GM18502 (cell line): Measurements from ENCODE around the gene PTK6.

Source experiments
- ATAC-seq: cut with Tn5 transposase; IDR thresholded peaks from one replicate; pipeline ENCODE4 v1.9.1; 2021; ENCODE audit warnings: mild to moderate bottlenecking; ENCODE audit not compliant: unreplicated experiment, poor library complexity

The PTK6 gene

GRCh38 chr20:63497946-63498935 lies 38.9 kb downstream of the PTK6 start:
- no peak for ATAC-seq

GRCh38 chr20:63497138-63497945 lies 39.8 kb downstream of the PTK6 start:
- ATAC-seq = no peak

DNA sequence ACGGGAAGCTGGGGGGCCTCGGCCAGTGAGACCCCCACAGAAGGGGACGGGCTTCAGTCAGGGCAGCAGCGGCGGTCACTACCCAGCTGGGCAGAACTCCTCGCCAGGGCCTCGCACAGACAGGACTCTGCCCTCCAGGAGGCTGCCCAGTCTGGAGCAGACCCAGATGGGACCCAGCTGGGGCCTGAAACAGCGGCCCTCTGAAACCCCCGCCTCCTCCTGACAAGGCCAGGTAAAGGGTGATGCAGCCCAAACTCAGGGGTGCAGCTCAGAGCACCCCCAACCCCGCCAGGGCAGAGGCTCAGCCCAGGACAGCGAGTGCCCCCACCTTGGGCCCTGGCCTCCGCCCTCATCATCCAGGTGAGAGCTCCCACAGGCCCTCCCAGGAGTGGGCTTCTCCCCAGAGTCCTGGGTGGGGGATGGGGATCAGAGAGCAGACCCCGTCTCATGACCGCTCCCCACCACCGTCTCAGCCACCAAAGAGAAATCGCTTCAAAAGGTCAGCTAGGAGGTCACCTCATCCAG lies 40.5 kb downstream of the PTK6 start:
- ATAC-seq = no peak

- no peak for ATAC-seq
These were observed 41.2 kb downstream of the PTK6 start for GRCh38 chr20:63495741-63496595.

- ATAC-seq = no peak
These were observed 41.9 kb downstream of the PTK6 start for GRCh38 chr20:63495167-63495720.

- ATAC-seq = no peak
These were observed 42.6 kb downstream of the PTK6 start for GRCh38 chr20:63494420-63495166.

- no peak for ATAC-seq
These were observed 43.1 kb downstream of the PTK6 start for GRCh38 chr20:63494084-63494419.

- no peak for ATAC-seq
These were observed 43.6 kb downstream of the PTK6 start for GRCh38 chr20:63493563-63494020.

DNA sequence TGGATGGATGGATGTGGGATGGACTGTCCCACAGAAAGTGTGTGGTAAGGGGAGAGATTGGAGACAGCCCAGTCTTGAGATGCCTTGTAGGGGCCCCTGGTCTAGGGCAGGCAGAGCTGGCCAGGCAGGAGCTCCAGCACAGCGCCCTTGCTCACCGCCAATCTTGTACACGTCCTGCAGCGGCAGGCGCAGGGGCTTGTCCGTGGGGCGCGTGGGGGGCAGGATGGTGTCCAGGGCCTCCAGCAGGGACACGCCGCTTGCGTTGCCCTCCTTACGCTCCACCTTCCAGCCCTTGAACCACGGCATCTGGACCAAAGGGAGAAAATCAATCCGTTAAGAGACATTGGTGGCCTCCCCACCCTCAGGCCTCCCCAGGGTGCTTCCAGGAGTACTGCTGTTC lies 44.2 kb downstream of the PTK6 start:
- no peak for ATAC-seq

DNA sequence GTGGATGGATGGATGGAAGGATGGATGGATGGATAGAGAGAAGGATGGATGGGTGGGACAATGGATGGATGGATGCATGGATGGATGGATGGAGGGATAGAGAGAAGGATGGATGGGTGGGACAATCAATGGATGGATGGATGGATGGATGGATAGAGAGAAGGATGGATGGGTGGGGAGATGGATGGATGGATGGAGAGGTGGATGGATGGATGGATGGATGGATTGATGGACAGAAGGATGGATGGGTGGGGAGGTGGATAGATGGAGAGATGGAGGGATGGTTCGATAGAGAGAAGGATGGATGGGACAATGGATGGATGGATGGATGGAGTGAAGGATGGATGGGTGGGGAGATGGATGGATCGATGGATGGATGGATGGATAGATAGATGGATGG lies 44.7 kb downstream of the PTK6 start:
- ATAC-seq = no peak

GRCh38 chr20:63491635-63492230 lies 45.4 kb downstream of the PTK6 start:
- ATAC-seq = no peak

DNA sequence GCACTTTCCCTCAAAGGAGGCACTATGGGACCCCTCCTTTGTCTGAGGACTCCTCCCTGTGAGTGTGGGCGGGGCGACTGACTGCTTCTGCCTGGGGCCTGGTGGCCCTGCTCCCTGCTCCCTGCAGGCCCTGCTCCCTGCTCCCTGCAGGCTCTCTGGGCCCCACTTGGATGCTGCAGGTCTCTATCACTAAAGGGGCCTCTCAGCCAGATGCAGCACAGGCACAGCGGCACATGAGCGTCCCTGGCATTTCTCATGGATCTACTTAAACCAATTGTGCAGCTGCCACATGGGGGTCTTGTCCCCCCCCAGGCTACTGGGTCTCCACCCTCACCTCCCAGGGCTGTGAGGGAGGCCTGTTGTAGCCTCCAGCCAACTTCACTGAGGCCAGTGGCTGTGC lies 46.1 kb downstream of the PTK6 start:
- ATAC-seq = no peak

DNA sequence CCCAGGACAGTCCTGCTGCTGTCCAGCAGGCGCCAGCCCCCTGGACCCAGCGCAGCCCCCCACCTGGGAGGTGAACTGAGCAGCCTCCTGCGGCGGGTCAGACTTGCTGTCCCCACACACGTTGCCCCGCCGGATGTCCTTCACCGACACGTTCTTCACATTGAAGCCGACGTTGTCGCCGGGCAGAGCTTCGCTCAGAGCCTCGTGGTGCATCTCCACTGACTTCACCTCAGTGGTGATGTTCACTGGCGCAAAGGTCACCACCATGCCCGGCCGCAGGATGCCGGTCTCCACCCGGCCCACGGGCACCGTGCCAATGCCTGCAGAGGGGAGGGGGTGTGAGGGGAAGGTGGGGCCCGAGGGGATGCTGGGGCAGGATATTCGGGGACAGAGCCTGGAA lies 46.8 kb downstream of the PTK6 start:
- no peak for ATAC-seq

DNA sequence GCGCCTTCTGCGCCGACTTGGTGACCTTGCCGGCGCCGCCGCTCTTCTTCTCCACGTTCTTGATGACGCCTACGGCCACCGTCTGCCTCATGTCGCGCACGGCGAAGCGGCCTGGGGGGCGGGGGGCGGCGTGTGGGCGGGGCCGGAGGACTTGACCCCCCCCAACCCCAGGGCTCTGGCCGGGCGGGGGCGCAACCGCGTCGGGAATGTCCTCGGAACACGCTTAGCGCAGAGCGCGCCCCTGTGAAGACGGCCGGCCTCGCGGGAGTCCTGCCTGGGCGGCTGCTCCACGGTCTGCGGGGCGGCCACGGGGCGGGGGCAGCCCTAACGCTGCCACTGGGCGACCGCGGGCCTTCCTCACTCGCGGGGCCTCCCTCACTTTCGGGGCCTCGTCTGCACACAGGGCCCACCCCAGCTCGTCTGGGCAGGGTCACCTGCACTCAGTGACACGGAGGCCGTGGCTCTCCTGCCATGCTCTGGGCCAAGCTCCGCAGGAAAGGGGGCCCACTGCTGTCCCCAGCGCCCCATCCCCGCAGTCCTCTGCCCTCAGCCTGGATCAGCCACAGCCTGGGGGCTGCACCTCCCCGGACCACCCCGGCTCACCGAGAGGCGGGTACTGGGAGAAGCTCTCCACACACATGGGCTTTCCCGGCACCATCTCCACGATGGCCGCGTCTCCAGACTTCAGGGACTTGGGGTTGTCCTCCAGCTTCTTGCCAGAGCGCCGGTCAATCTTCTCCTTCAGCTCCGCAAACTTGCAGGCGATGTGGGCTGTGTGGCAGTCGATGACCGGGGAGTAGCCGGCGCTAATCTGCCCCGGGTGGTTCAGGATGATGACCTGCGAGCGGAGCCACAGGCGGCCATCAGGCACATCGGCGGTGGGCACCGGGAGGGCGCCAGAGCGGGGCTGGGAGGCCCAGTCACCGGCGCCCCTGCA lies 48.6 kb downstream of the PTK6 start:
- no peak for ATAC-seq

DNA sequence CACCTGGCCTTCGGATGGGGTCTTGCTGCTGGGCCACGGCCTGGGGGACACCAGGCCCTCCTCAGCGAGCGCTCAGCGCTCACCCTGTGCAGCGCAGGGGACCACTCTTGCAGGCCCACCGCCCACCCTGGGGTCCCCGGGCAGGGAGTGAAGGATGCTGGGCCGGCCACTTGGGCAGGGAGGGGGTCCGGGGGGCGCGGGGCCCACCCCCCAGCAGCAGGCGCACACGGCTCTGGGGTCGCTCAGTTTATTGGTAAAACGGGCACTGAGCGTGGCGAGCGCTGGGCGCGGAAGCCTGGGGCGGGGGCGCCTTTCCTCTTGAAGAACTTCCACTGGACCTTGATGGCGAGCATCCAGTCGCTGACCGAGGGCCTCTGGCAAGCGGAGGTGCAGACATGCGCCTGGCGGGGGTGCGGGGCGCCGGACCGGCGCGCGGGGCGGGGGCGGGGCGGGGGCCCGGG lies 49.4 kb downstream of the PTK6 start:
- no peak for ATAC-seq

GRCh38 chr20:63487116-63487764 lies 49.9 kb downstream of the PTK6 start:
- no peak for ATAC-seq

GRCh38 chr20:63486300-63486855 lies 50.8 kb downstream of the PTK6 start:
- no peak for ATAC-seq
